ENCODE results near the gene ZNF630.
"Not testable (repeated sequence)": the region's sequence is repeated elsewhere in the genome, so short reads cannot be mapped to it uniquely, and the experiment has no call there.

Gene ZNF630

GRCh38 chrX:48071064-48071985 is at the start of gene ZNF630:
ZNF630 (minus strand) TSS chrX:48071640; CDS start chrX:48066886, 4,754 bp downstream.
- no peak for DNase-seq (ENCODE audit: low read depth)

GRCh38 chrX:48107717-48108116 is 36.3 kb upstream of the ZNF630 start:
- no peak for DNase-seq (ENCODE audit: low read depth)

- DNase-seq (ENCODE audit: low read depth) = no peak
These were observed 31.5 kb upstream of the ZNF630 start for GRCh38 chrX:48102874-48103374.

- DNase-seq (ENCODE audit: low read depth) = no peak
These were observed 30.0 kb upstream of the ZNF630 start for GRCh38 chrX:48101443-48101842.

GRCh38 chrX:48092558-48092957 is 21.1 kb upstream of the ZNF630 start:
- DNase-seq (ENCODE audit: low read depth) = not testable (repeated sequence)

- no peak for DNase-seq (ENCODE audit: low read depth)
These were observed 18.7 kb upstream of the ZNF630 start for GRCh38 chrX:48090123-48090522.

- DNase-seq (ENCODE audit: low read depth) = no peak
These were observed 14.6 kb upstream of the ZNF630 start for GRCh38 chrX:48086082-48086481.

- no peak for DNase-seq (ENCODE audit: low read depth)
These were observed 12.3 kb upstream of the ZNF630 start for GRCh38 chrX:48083706-48084105.

- no peak for DNase-seq (ENCODE audit: low read depth)
These were observed 11.8 kb upstream of the ZNF630 start for GRCh38 chrX:48083212-48083611.

- DNase-seq (ENCODE audit: low read depth) = no peak
These were observed 4.9 kb upstream of the ZNF630 start for GRCh38 chrX:48076343-48076742.

GRCh38 chrX:48071986-48072605 is 656 bp upstream of the ZNF630 start:
- no peak for DNase-seq (ENCODE audit: low read depth)

- DNase-seq (ENCODE audit: low read depth) = no peak
These were observed 3.1 kb downstream of the ZNF630 start for GRCh38 chrX:48068096-48068887.

- no peak for DNase-seq (ENCODE audit: low read depth)
These were observed 7.2 kb downstream of the ZNF630 start for GRCh38 chrX:48064261-48064660.

- no peak for DNase-seq (ENCODE audit: low read depth)
These were observed 12.2 kb downstream of the ZNF630 start for GRCh38 chrX:48059296-48059639.

GRCh38 chrX:48058621-48059295 is 12.7 kb downstream of the ZNF630 start:
- DNase-seq (ENCODE audit: low read depth) = no peak

- DNase-seq (ENCODE audit: low read depth) = no peak
These were observed 24.6 kb downstream of the ZNF630 start for GRCh38 chrX:48046846-48047245.

GRCh38 chrX:48045410-48046311 is 25.8 kb downstream of the ZNF630 start:
- peak; percentile 33 for DNase-seq (ENCODE audit: low read depth)

- no peak for DNase-seq (ENCODE audit: low read depth)
These were observed 28.4 kb downstream of the ZNF630 start for GRCh38 chrX:48043056-48043455.

- no peak for DNase-seq (ENCODE audit: low read depth)
These were observed 35.5 kb downstream of the ZNF630 start for GRCh38 chrX:48035891-48036290.

GRCh38 chrX:48030641-48031173 is 40.7 kb downstream of the ZNF630 start:
- DNase-seq (ENCODE audit: low read depth) = not testable (repeated sequence)

GRCh38 chrX:48030237-48030636 is 41.2 kb downstream of the ZNF630 start:
- no peak for DNase-seq (ENCODE audit: low read depth)

All from stromal cell of bone marrow (primary cell).